ENCODE measurements around the gene ABCD3.

Gene ABCD3

DNA sequence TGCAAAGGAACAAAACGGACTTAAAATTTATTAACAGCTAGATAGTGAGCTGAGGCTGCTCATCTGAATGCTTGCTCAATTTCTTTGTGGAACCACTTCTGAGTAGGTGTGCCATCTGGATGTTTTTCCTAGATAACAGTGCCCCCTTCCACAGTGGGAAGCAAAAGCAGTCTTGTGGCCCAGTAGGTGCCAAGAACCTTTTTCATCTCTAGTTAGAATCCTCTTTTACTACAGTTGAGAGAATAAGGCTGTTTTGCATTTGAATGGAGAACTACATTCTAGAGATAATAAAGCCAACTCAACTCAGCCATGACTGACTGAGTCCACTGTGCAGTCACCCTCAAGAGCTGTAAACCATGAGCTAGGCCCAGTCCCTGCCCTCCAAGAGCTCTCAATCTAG lies 110.1 kb downstream of the ABCD3 start:
- DNase-seq: no peak

DNA sequence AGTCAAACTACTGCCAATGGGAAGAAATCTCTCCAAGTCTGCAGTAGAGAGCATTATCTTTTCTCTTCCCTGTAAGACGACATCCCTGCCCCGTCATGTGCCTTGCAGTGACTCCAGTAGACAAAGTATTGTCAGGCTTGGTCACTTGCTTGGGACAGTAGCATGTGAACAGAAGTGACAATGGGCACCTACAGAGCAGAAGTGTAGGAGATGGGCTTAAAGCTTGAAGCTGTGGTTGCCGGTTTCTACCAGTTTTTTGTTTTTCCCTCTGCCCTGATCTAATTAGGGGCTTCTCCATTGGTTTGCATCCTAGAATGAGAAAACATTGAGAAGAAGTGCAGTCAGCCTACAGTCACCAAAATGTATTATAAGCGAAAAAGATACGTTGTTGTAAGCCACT lies 110.6 kb downstream of the ABCD3 start:
- DNase-seq: no peak

- DNase-seq: no peak
These were observed 111.2 kb downstream of the ABCD3 start for GRCh38 chr1:94529416-94529815.

GRCh38 chr1:94530373-94530878 lies 112.2 kb downstream of the ABCD3 start:
- no peak for DNase-seq

DNA sequence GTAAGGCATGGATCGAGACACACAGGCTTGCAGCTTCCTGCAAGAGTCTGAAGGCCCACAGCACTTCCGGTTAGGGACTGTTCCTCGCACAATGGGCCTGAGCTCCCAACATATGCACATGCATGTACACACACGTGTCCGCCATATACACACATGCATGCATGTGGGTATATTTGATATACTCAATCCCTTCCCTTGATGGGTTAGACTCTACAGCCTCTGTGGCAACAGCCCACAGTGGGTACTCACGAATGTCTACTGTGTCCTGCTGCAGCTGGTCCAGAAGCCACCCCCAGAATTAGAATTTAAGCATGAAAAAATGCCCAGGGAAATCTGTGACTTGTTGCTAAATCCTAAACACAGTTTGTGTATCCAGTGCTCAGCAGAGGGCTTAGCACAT lies 113.5 kb downstream of the ABCD3 start:
- no peak for DNase-seq

DNA sequence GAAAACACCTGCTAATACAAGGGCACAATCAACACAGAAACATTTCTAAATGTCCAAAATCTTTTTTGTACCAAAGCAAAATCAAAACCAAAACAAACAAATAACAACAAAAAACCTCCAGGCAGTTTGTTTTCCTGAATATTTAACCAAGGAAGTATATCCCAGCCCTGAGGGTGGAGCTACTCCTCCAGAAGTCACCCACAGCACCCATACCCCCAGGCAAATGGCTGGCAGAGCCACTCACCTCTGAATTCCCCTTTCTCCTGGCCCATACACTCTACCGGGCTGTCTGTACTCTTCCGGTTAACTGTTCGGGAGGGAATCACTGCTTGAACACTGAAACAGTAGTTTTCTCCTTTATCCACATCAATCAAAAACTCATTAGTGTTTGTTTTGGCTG lies 113.9 kb downstream of the ABCD3 start:
- no peak for DNase-seq

DNA sequence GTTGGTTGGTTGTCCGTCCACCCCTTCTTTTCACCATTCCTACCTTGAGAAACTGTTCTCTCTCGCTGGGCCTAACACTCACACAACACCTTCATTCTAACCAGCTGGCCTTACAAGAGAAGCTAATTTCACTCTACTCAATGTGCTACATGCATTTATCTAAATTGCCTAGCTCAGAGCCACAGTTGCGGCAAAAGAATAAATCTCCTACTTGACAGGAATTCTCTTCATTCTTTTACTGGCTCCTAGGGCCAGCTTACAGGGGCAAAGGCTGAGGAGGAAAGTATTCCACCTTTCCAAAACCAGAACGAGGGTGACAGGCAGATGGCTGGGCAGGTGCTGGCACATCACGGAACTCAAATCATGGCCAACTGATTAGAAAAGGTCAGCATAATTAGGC lies 116.9 kb downstream of the ABCD3 start:
- no peak for DNase-seq

DNA sequence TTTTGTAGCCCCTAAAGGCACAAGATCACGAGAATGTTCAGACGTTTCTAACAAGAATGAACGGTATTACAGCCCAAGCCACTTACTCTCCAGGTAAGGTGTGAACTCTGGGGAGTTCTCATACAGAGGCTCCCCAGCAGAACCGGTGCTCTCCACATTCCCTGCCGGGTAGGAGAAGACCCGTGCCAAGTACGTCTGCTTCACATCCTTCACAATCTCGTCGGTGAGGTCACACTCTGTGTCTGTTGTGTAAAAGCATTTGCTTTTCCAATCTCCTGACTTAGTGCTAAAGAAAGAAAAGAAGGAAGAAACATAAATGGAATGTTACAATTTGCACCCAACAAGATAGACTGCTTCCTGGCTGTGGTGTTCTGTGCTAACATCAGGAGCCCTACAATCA lies 117.7 kb downstream of the ABCD3 start:
- no peak for DNase-seq

DNA sequence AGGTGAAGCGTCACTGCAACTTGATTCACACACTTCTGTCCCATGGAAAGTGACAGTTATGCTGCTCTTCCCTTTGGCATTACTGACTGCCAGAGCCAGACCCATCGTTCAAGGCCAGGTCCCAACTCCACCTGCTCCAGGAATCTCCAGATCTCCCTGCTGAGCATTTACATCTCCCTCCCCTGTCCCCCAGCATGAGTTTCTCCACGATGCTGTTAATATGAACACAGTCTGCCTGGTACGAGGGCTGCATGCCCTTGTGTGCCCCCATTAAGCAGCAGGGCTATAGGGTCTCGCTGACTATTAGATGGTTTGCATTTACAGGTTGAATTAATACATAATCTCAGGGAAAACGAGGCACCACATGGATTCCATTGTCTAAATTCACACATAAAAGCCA lies 119.1 kb downstream of the ABCD3 start:
- no peak for DNase-seq

DNA sequence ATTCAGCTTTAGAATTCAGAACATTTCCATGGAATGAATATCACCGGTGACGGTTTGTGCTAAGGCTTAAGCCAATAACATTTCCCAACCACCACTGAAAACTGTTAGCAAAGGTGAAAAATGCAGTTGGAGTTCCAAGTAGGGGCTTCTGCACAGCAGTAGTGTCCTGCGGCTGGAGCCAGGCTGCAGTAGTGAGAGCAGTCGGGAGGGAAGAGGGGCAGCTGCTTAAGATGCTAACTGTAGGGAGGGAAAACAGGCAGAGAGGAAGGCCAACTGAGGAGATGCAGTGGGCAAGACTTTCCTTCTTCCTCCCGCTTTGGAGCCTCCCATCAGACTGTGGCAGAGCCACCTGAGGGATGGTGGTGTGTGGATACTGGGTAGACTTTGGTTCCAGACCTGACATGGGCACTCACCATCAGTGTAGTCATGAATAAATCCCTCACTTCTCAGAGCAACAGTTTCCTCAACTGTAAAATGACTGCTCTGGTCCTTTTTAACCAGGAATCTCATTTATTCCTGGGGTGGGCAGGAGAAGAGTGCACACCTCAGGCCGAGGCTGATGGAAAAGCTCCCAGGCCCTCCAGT lies 120.1 kb downstream of the ABCD3 start:
- no peak for DNase-seq

DNA sequence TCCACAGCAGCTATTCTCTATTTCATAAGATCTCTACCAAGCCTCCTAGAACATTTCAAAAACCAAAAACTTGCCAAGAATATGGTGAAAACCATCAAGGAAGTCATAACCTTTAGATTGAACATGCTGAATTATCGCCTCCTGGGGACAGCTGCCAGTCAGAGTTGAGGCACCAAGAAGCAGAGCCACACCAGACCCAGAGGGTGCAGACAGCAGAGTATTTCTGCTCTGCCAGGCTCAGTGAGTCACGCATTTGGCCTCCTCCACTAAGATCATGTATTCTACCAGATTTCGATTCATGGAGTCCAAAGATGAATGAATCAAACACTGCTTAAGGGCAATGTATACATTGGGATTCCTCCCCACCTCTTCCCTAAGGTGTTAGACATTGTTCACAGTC lies 121.3 kb downstream of the ABCD3 start:
- DNase-seq: no peak

DNA sequence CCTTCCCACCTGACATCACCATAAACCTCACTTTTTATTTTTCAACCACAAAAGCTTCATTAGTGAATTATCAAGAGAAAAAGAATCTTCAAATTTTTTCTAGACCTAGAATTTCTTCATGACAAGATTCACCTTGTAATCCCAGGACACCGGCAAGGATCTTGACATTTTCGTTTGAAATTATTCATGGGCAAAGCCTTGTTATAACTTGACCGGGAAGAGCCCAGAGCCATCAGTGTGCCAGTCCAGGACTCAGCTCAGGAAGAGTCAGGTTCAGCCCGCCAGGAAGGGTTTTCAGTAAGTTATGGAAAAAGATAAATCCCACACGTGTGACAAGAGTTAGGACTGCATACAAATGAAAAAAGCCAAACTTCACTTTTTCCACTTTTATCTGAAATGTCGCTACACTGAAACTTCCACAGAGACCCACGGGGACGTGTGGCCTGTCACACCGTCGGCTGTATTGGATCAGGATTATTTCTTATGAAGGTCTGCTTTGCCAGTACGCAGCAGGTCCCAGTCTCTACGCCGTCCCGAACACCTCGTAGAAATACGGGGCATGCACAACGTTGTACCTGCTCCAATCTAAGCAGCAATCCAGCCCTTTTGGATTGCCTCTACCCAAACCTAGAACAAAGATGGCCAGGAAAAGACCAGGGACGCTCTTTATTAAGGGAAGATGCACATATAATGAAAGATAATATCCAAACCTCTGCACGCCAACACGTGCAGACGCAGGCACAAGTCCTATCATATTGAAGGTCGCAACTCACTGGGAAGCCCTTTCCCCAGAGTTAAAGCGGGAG lies 122.5 kb downstream of the ABCD3 start:
- DNase-seq: no peak

GRCh38 chr1:94541246-94542087 lies 123.3 kb downstream of the ABCD3 start, which contains the start of gene F3:
Gene F3, minus strand, starts transcription at chr1:94541759. Its CDS starts 123 bp downstream, at chr1:94541636.
- DNase-seq: peak; percentile 65 to 87

DNA sequence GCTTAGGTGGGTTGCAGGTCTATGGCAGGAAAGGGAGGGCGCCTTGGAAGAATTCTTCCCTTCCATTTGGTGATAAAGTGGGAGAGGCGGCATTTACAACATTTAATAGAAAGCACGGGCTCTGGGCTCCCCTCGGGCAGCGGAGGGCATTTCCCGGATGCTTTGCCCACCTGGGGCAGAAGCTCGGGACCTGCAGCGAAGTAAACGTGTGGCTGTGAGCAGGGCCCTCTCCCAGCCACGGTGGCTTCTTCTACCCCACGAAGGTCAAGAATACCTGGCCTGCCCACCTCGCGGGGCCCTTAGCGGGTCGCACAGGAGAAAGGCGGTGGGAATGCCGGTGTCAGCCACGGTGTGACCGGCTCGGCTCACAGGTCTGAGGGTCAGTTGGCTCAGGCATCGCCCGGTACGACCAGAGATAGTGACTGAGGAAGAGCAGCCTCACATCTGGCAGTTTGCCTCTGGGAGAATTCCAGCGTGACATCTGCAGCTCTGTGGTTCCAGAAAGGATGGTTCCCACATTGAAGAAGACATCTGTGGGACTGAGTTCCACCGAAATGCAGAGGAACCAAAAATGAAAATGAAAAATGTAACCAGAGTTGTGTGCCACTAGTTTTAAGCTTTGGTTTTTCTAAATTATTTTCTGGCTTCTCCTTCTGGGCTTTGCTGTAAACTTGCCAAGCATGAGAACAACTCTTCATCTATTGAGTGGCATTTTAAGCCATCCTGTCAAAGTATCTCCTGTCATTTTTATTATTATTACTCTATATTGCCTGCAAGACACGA lies 124.1 kb downstream of the ABCD3 start:
- DNase-seq: peak in 1 of 2 donors; percentile 26

GRCh38 chr1:94543001-94543400 lies 124.8 kb downstream of the ABCD3 start:
- peak; percentile 12 to 51 for DNase-seq

- no peak for DNase-seq
These were observed 125.9 kb downstream of the ABCD3 start for GRCh38 chr1:94543893-94544635.

- no peak for DNase-seq
These were observed 126.7 kb downstream of the ABCD3 start for GRCh38 chr1:94544706-94545490.

GRCh38 chr1:94549706-94550105 lies 131.5 kb downstream of the ABCD3 start:
- no peak for DNase-seq

DNA sequence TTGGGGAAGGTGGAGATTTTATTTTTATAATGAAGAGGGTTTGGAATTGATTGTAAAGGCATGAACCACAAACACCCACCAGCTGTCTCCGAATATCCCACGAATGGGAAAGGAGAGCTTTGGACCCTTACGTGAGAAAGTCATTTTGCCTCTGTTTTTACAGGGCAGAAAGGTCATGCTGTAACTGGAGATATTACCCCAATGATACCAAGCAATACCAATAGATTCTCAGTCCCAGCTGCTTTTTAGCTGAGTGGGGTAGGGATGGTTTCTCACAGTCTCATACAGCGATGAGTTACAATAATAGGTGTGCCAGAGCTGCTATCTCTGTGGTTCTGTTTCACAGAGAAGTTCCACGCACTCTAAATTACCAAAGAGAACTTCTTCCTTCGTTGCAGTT lies 132.2 kb downstream of the ABCD3 start:
- DNase-seq: no peak

DNA sequence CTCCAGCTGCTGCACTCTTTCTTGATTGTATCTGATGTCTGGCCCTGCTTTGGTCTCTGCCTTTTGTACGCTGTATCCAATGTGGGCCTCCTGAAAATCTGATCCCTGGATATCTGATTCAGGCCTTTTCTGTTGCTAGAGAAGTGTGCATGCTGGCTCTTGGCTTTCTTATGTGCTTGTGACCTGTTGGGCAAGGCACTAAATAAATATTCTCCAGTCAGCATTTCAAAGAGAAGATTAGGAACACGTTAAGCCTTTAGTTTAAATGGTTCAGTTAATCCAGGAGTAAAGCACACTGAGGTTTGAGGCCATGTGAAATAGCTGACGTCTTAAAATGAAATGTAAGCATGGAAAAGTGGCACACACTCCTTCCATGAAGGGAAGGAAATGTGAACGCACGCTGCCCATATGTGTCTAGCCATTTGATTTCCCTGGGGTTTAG lies 132.6 kb downstream of the ABCD3 start:
- DNase-seq: no peak

DNA sequence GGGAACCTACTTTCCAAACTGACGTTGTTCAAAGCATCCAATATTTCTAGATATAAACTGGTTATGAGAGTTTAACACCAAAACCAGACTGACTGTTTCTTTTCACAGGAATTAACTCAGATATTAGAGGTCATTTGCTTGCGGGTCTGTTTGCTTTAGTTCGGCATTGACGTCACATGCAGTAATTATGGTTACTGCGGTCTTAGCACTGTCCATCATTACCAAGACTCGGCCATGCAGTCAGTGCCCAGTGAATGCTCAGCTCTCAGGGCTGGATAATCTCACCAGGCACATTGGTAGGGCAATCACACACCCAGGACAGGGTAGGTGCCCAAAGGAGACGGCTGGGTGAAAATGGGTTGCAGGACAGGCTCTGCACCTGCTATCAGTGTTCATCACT lies 133.3 kb downstream of the ABCD3 start:
- DNase-seq: no peak

All from inflammatory macrophage (primary cell).